Inflammatory macrophage treated with lipopolysaccharide for 4 hours (primary cell): Measurements from ENCODE around the gene SLC31A2.
A peak's percentile ranks its signal among the peaks of the same experiment; 100 is the strongest.

Source experiments
- DNase-seq: peaks from one replicate; pipeline ENCODE4 v3.0.0-alpha.2; 2020

The SLC31A2 gene

DNA sequence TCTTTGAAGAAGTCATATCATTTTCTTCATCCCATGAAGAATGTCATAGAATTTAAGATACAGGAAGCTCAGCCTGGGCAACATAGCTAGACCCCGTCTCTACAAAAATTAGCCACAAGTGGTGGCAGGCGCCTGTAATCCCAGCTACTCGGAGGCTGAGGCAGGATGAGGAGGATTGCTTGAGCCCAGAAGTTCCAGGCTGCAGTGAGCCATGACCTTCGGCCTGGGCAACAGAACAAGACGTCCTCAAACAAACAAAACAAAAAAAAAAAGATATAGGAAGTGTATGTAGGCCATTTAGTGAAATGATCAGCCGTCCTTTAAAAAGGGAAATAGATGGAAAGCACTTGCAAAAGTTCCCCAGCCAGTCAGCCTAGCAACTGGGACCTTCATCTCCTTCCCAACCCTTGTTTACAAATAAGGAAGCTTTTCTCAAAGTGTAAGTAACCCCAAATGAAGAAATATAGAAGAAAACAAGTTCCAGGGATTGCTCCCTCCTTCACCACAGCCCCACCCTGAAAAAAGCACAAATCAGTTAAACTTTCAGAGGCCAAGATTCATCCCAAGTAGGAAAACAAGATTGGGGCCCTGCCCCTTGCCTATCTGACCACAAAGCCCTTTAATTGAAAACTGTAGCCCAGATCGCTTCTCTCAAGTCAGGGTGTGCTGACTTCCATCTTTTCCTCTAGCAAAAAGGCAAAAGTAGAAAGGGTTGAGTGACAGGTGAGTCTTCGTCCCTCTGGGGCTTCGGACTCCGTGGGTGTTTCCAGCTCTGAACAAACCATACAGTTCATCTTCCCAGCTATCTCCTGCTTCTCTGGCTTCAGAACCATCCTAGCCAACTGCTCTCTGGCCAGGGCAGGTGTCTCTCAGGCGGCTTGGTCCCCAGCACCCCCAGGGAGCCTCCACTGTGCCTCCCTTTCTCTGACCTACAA, 1.2 kb downstream of the SLC31A2 start:
- peak; percentile 88 for DNase-seq

DNA sequence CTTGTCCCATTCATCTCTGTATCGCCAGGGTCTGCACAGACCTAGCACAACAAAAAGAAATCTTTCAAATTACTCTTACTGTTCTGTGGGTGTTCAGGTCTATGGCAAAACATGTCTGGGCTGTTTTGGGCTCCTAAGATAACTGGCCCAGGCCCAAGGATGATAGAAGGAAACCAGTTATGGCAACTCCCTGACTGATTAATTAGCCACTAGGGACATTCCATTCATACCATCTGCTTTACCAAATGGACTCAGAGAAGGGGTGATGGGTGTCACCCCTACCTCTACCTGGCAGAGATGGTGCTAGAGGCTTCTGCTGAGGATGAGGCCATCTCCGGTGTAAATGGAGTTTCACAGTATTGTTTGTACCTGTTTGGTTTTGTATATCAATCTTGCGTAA, 1.9 kb downstream of the SLC31A2 start:
- peak; percentile 30 for DNase-seq

DNA sequence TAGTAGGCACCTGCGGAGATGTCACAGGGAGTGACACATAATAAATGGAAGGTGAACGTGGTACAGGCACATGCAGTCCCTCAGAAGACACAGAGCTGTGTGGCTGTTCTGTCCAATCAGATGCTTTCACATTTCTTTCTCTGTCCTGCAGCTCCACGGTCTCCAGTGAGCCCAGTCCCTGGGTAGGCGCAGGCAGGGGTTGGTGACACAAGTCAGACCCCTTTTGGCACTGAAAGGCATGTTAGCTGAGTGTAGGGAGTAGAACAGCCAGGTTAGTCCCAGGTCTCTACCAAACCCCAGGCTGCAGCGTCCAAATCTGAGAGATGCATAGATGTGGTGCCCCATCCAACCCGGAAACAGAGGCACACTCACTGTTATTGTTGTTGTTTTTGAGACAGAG, 2.8 kb downstream of the SLC31A2 start:
- no peak for DNase-seq

DNA sequence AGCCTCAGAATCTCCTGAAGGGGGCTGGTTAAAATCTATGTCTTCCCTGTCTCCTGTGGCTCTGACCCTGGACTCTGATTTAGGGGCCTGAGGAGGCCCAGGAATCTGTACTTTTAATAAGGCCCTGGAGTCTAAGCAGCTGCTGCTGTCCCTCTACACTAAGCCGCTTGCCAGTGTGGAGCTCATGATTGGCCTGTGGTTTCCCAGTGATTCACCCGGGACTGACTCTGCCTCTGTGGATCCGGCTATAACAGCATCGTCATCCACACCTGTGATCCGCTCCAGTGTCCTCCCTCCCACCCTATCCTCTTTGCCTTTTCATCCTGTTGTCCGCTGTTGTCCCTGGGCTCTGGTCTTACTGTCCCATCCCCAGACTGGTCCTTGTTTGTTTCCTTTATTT, 3.7 kb downstream of the SLC31A2 start:
- peak; percentile 70 for DNase-seq

DNA sequence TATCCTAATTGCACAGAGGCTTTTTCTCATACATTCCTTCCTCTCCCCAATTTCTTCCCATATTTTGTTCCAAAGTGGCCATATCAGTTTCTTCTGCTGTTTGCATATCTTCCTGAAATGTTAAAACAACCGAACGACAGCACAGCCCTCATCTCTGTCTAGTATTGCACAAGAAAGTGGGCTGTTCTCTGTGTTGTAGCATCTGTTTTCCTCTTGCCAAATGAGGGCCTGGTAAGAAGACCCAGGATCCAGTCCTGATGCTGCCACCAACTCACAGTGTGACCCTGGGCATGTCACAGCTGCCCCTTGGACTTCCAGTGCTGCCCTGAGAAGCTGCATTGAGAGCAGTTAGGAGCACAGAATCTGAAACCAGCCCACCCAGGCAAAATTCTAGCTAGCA, 4.1 kb downstream of the SLC31A2 start:
- peak; percentile 66 for DNase-seq

DNA sequence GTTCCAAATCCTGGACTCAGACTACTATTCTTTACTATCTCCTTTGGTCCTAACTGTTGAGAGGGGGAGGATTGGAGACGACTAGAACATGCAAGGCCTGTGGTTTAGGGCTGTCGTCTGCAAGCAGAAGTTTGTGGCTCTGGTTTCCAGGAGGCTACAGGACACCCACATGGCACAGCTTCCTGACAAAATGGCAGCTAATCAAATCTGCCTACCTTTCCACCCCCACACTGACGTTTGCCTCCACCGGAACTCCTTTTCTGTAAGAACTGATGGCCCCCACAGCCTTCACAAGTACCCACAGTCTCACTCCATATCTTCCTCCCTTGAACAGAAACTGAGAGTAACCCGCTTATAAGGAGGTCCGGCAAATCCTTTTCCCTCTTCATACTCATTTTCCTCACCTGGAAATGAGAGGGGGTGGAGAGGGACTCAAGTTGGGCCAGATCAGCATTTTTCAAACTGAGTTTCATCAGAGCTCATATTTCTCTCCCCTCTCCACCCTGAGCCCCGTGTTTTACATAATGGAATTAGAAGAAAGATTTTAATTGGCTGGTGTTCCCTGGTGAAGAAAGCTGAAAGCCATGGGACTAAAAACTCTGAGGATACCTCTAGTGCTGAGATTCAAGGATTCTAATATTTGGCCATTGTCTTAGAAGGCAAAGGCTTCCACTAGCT, 5.2 kb downstream of the SLC31A2 start:
- peak; percentile 81 for DNase-seq

DNA sequence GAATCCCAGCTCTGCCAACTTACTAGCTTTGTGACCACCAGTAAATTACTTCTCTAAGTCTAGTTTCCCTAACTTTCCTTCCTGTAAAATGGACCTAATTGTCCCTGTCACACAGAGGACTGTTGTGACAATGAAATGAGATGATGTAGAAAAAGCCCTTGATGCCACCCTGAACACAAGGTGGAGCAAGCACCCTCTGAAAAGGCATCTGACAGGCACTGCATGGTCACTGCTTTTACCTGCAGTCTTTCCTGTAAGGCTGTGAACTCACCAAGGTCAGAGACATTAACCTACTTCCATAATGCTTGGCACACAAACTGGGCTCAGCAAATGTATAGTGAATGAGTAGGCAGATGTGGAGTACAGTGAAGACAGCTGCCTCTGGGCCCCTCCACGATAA, 6.1 kb downstream of the SLC31A2 start:
- no peak for DNase-seq

DNA sequence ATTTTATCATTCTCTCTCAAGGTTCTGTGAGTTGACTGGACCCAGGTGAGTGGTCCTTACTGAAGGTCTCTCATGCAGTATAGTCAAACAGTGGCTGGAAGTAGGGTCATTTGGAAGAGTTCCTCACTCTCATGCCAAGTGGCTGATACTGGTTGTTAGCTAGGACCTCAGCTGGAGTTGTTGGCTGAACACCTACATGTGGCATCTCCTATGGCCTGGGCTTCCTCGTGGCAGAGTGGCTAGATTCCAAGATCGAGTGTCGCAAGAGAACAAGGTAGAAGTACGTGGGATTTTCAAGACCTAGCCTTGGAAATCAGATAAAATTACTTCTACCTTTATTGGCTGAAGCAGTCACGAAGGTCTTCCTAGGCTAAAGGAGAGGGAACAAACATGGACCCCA, 7.6 kb downstream of the SLC31A2 start:
- no peak for DNase-seq

DNA sequence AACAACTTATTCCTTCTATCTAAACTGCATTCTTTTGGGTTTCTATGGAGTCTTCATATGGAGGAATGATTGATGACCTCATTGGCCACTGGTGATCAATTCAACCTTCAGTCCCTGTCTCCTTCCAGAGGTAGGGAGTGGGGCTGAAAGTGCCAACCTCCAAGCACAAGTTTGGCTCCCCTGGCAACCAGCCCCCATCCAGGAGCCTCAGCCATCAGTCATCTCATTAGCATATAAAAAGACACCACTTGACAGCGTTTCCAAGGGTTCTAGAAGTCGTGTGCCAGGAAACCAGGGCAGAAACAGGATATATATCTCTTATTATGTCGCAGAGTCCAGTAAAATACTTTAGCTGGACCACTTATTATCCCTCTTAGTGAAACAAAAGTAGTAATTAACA, 9.8 kb downstream of the SLC31A2 start:
- DNase-seq = no peak

DNA sequence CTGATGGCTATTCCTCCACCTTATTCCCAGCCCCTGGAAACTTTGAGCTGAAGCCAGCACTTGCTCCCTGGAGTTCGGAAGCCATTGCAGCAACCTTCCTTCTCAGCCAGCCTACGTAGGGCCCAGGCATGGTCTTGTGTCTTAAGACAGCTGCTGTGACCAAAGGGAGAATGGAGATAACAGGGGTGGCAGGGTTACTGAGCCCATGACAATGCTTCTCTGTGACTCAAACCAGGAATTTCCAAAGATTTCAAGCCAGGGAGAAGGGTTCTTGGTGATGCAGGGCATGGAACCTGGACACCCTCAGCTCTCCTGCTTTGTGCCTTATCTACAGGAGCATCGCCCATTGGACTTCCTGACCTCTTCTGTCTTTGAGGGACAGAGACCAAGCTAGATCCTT, 12.2 kb downstream of the SLC31A2 start:
- DNase-seq = peak; percentile 41

DNA sequence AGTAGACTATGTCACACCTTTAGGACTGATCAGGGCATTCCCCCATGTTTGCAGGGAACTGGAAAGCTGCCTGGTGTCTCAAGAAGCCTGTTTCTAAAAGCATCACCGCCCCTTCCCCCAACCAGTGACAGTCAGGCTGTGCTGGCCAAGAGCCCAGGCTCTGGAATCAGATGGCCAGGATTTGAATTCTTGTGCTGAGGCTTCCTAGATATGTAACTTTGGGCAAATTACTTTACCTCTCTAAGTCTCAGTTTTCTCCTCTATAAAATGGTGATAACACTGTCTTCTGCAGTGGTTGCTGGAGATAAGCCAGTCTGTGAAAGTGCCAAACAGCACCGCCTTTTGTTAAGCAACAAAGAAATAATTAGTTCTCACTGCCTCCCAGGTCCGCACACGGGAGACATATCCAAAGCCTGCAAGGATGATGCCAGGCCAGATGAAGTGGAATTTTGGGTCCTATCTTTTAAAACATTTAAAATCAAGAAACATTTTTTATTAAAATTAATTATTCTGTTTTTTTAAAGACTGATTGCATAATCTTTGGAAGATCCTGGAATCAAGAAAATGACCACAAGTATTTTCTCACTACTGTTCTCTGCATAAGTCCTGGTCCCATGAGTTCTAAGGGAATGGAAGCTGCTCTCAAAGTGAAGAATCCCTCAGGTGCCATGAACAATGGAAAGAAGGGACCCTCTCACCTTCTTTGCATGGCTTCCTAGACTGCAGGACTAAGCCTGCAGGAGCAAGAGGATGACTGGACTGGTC, 13.9 kb downstream of the SLC31A2 start:
- DNase-seq = no peak

DNA sequence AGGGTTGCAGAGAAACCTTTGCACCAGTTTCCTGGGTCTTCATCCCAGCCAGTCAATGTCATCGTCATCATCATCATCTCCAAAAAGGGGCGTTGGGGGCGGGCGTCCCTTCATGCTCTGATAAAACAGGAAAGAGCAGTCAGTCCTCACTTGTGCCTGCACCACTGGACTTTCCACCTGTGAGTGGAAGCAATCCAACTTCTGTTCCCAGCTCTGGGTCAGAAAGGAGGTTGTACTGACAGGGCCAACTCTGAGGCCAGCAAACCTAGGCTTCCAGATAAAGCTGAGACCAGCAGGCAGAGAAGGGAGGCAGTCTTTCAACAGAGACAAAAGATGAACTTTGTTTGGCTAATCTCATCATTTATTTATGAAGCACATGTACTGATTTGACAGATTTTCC, 15.2 kb downstream of the SLC31A2 start:
- DNase-seq = no peak

DNA sequence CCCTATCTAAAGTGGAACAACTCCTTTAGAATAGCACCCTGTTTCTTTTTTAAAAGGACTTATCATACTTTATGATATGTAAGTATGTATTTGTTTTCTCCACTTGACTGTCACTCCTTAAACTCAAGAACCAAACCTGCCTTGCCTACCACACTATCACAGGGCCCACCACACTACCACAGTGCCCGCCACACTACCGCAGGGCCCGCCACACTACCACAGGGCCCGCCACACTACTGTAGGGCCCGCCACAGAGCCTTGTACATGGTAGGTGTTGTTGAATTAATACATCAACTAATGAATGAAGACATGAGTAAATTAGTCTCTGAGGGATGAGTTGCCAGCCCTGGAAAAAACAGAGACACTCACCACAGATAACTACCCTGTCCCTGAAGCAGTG, 18.0 kb downstream of the SLC31A2 start:
- no peak for DNase-seq

DNA sequence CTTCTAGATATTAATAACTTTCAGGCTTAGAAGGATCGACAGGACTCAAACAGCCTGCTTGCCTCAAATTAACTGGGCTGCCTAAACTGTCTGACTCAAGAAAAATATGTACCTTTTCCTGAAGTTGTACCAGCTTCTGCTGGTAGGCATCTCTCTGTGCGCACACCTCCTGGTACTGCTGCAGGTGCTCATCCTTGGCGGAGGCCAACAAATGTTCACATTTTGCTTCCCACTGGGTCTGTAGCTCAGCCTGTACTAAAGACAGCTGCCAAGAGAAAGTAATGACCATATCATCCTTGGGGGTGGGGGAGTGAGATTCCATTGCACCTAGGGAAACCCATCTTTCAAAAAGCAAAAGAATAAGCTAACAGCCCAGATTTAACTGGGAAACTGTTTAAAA, 22.5 kb downstream of the SLC31A2 start:
- DNase-seq = no peak

DNA sequence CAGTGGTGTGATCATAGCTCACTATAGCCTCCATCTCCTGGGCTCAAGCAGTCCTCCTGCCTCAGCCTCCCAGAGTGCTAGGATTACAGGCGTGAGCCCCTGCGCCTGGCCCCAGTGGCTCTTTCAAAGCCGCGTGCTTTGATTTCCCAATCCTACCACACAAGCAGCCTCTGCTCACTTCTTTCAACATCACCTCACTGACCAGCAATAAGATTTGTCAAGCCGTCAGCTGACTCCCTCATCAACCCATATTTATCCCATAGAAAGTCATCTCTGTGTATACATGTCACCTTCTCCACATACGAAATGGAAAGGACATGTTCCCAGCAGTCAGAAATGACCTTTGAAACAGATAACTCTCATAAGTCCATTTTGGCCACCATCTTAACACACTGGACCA, 26.0 kb downstream of the SLC31A2 start:
- DNase-seq = peak; percentile 93

DNA sequence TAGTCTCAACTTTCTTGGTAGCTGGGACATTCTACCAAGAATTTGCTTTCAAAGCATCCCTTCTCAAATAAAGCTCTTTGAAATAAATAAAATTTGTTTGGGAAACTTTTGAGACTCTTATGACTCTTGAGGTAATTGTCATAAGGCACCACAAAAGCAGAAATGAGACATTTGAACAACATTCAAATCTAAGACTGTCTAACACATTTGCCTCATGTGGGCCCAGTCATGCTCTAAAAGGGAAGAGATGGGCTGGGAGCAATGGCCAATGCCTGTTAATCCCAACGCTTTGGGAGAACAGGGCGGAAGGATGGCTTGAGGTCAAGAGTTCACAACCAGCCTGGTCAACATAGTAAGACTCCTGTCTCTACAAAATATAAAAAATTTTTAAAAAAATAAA, 26.4 kb downstream of the SLC31A2 start:
- DNase-seq = peak; percentile 84

DNA sequence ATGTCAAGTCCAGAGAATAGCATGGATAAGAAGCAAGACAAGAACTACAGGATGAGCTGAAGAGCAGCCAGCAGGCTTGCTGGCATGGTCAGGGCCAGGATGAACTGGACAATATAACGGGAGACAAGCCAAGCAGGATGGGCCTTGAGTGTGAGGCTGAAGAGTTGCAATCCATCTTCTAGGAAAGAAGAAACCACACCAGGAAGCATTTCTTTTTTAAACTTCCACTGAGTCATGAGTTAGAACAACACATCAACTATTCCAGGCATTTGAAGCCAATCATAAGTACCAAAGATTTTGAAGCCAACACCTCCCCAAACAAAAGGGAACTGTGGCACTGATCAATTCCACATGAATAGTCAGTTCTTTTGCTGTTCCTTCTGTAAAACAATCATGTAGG, 27.3 kb downstream of the SLC31A2 start:
- no peak for DNase-seq

DNA sequence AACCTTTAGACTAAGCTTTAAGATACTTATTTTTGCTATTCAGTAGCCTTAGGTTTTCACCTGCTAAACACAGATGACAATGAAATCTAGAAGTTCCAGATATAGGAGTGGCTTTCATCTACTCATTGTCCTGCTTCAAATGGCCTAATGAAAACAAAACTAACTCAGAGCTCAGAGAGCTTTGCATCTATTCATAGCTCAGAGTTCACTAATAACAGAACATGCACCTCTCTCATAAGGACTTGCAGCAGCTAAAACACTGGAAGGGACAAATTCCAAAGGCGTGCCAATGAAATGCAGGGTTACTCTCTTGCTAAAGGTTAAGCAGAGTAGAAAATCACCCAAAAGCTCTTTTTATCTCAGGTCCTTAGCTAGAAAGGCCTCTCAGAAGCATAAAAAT, 29.0 kb downstream of the SLC31A2 start:
- DNase-seq = no peak

DNA sequence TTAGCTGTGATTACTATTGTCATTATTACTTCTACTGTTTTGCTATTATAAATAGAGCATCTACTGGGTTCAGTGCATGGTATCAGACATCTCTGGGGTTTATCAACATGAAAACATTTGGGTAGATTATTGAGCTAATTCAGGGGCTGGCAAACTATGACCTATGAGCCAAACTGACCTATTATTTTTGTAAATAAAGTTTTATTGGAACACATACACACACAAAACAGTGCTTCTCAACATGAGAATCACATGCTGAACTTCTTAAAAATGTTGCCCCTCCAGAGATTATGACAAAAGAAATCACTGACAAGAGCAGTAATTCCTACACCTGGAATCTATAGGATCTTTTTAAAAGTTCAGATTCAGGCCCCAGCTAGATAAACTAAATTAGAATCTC, 30.4 kb downstream of the SLC31A2 start:
- DNase-seq = no peak

DNA sequence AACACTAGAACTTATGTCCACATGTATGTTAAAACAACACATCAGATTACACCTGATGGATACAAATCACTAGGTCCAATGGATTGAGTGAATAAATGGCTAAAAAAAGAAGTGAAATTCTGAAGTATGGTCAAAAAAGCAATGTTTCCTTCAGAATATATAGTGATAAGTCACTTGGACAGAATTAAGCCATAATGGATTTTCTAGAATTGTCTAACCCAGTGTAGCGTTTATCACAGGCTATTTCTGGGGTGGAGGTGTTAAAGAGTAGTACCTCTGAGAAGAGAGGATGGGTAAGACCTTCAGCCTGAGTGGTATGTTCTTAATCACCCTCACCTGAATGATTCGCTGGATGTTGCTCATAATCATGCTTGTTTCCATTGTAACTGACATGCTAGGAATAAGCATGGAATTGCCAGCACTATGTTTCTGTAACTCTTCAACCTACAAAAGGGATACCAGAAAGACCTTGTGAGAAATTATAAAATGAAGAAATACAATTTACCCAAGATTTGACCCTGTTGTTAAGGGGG, 33.2 kb downstream of the SLC31A2 start:
- peak; percentile 70 for DNase-seq

DNA sequence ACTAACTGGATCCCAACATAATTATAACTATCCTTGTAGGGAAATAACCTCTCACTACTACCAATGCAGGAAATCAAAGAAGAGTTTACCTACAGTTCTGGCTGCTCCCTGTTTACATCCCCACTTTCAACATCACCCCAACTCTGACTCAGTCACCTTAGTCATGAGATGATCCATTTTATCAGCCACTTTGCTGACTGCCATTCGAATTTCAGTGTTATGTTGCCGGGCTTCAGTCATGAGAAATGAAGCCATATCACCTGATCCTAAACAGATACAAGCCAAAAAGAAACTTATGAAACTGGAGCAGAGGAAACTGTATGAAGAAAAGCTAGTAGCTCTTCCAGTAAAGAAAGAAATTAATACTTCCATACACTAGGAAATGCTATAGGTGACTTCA, 33.7 kb downstream of the SLC31A2 start:
- DNase-seq = peak; percentile 79

DNA sequence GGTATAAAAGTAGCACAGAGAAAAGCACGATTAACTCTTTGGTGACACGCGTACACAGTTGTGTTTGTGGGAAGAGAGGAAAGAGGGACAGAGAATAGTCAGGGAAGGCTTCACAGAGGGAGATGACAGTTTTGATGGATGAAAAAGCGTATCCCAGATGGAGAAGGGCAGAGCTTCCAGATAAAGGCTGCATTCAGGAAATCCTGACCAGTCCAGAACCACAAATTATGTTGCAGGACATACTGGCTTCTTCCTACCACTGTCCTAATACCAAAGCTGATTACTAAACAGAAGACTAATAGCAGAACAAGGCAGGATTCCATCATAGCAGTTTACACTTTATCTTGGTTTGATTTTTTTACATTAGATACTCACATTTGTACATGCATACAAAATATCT, 34.5 kb downstream of the SLC31A2 start:
- peak; percentile 41 for DNase-seq

DNA sequence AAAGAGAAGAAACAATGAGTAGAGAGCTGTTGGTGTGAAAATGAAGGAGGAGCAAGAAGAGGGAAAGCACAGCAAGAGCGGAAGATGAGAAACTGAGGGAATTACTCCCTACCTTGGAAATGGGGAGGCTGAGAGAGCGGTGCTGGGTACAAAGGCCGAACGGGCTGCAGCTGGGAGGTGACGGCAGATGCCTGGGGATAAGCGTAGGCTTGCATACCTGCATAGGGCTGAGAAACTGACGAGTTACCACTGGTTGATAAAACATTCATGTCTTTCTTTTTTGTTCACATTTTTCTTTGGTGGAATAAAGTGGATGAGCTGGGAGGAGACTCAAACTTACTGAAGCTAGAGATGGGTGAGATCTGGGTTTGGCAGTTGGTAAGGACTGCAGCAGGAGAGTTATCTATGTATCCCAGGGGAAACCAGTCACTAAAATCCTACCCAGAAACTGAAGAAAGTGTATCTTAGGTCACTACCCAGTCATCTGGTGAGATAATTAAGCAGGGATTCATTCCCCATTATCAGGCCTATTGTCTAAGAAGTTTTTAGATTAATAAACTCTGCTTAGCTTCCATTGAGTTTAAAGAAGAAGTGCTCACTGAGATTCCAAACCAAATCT, 35.4 kb downstream of the SLC31A2 start:
- DNase-seq = peak; percentile 39
